ENCODE measurements around the gene OR51E1.

Gene OR51E1

DNA sequence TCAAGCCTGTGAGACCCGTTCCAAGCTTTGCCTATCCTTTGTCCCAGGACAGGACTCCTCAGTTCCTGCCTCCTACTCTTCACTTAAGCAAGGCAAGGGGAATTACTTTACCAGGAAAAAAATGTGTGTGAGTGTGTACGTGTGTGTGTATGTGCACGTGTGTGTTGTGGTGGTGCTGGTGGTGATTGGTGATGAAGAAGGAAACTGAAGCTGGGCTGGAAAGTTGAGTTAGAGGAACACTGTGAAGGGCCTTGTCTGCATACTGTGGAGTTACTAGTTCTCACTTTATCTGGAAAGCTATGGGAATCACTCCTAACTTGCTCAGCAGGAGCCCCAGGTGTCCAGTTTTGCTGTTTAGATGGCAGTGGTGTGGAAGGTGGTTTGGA, 6.1 kb upstream of the OR51E1 start:
- TF ChIP-seq, protein P1, sequence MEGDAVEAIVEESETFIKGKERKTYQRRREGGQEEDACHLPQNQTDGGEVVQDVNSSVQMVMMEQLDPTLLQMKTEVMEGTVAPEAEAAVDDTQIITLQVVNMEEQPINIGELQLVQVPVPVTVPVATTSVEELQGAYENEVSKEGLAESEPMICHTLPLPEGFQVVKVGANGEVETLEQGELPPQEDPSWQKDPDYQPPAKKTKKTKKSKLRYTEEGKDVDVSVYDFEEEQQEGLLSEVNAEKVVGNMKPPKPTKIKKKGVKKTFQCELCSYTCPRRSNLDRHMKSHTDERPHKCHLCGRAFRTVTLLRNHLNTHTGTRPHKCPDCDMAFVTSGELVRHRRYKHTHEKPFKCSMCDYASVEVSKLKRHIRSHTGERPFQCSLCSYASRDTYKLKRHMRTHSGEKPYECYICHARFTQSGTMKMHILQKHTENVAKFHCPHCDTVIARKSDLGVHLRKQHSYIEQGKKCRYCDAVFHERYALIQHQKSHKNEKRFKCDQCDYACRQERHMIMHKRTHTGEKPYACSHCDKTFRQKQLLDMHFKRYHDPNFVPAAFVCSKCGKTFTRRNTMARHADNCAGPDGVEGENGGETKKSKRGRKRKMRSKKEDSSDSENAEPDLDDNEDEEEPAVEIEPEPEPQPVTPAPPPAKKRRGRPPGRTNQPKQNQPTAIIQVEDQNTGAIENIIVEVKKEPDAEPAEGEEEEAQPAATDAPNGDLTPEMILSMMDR (conservative IDR thresholded peaks at IDR 0.05; ENCODE audit: low read depth, low read length), result no peak
- DNase-seq (ENCODE audit: low read depth), result no peak
- H3K4me3 ChIP-seq (ENCODE audit: low read depth, low read length), result no peak overlapping the region

DNA sequence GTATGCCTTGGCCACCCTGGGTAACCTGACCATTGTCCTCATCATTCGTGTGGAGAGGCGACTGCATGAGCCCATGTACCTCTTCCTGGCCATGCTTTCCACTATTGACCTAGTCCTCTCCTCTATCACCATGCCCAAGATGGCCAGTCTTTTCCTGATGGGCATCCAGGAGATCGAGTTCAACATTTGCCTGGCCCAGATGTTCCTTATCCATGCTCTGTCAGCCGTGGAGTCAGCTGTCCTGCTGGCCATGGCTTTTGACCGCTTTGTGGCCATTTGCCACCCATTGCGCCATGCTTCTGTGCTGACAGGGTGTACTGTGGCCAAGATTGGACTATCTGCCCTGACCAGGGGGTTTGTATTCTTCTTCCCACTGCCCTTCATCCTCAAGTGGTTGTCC, 3.9 kb upstream of the OR51E1 start:
- DNase-seq (ENCODE audit: low read depth), result no peak
- H3K4me3 ChIP-seq (ENCODE audit: low read depth, low read length), result no peak overlapping the region
- TF ChIP-seq, protein P1 (conservative IDR thresholded peaks at IDR 0.05; ENCODE audit: low read depth, low read length), result no peak

DNA sequence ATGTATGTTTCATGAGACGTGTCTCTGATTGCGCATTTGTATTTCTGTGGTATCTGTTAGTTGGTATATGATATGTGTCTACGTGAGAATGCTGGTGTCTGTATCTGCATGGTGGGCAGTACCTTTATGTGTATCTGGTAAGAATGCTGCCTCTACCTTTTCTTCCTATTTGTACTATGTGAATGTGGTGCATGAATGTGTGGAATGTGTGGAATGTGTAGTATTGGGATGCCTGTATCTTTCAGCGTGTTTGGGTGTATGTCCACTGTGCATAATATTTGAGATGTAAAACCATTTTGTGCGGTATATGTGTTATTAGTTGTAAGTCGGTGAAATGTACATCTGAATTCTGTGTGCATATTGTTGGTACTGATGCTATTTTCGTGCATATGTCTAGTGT, 2.3 kb upstream of the OR51E1 start:
- peak; percentile 4 for DNase-seq (ENCODE audit: low read depth)
- no peak overlapping the region for H3K4me3 ChIP-seq (ENCODE audit: low read depth, low read length)
- TF ChIP-seq, protein P1 (conservative IDR thresholded peaks at IDR 0.05; ENCODE audit: low read depth, low read length), result no peak

DNA sequence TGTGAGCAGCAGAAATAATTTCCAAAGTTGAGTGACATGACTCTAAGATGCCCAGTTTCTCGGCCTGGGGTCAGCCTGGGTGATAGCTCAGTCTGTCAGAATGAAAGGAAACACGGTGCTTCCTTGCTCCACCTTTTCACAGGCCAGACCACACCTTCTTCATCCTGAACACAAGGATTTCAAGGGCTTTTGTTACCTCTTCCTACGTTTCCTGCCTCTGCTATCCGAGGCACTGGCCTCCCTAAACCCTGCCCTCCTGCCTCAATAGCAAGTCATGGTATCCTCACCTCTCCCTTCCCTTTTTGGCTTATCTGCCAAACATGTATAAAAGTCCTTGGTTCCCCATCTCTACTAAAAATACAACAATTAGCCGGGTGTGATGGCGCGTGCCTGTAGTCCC, 1.7 kb upstream of the OR51E1 start:
- DNase-seq (ENCODE audit: low read depth), result no peak
- TF ChIP-seq, protein P1 (conservative IDR thresholded peaks at IDR 0.05; ENCODE audit: low read depth, low read length), result no peak
- H3K4me3 ChIP-seq (ENCODE audit: low read depth, low read length), result no peak overlapping the region

DNA sequence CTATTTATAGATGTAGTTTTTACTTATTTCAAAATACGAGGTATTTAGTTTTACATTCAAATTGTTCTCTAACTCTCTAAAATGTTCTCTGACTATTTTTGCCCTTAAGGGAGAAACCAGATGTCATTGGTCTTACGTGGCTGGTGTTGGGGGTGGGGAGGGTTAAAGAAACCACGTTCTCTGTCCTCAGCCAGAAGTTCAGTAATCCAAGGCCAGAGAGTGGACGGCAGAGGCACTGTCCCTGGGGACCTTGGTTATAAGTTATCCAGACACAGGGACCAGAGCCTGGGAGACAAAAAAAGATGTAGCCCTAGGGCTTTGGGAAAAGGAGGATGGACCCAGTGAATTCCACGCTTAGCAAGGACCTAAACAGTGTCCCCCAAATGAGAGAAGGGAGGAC, 706 bp upstream of the OR51E1 start:
- no peak overlapping the region for H3K4me3 ChIP-seq (ENCODE audit: low read depth, low read length)
- DNase-seq (ENCODE audit: low read depth), result peak; percentile 2
- TF ChIP-seq, protein P1 (conservative IDR thresholded peaks at IDR 0.05; ENCODE audit: low read depth, low read length), result no peak

DNA sequence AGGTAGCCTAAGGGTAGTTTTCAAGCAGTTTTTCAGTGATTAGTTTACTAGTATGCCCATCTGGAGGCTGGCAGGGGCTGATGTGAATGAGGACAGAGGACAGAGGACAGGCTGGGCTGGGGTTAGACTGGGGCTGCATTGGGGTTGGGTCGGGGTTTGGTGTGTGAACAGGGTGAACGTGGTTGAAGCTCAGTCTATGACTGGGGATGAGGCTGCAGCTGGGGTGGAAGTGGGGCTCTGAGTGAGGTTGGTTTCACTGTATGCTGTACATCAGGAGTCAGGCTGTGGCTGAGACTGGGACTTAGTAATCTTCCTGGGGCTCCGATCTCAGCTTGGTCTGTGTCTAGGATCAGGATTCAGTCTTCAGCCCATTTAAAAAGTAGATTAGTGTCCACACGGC, 451 bp downstream of the OR51E1 start:
- DNase-seq (ENCODE audit: low read depth), result no peak
- TF ChIP-seq, protein P1 (conservative IDR thresholded peaks at IDR 0.05; ENCODE audit: low read depth, low read length), result no peak
- H3K4me3 ChIP-seq (ENCODE audit: low read depth, low read length), result no peak overlapping the region

DNA sequence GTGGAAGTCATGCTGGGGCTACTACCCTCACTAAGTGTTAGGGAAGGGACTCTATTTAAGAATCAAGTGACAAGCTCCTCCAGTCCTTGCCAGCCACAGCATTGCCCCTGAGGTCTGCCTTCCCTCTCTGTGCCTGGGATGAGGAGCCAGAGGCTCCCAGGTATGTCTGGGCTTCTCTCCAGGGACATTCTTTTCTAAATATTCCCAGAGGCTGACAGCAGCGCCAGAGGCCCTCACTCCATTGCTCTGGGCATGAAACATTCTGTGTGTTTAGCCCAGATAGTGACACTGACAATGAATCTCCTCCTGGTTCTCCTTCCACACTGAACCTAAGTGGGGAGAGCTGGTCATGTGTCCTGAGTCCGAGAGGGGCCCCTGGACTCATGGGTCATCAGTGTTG, 2.2 kb downstream of the OR51E1 start:
- no peak overlapping the region for H3K4me3 ChIP-seq (ENCODE audit: low read depth, low read length)
- DNase-seq (ENCODE audit: low read depth), result no peak
- TF ChIP-seq, protein P1 (conservative IDR thresholded peaks at IDR 0.05; ENCODE audit: low read depth, low read length), result no peak
